NT2/D1 (cell line): ENCODE results near the gene MAP3K9.

Experiments
- YY1 ChIP-seq: IDR thresholded peaks from 2 replicates; pipeline ENCODE4 v1.6.1; 2011; ENCODE audit not compliant: insufficient read length, insufficient read depth
- ZNF274 ChIP-seq: IDR thresholded peaks from 2 replicates; pipeline ENCODE4 v1.6.1; 2011; ENCODE audit warnings: mild to moderate bottlenecking, low read depth, low read length

- TF ChIP-seq YY1 (no peak), ZNF274 (no peak)
These were observed 693 bp downstream of the MAP3K9 start for GRCh38 chr14:70808416-70809224.
